CD4-positive, alpha-beta T cell treated with Interleukin-6 for 4 hours (primary cell): ENCODE results near the gene PGF.
"Not testable (repeated sequence)": the region's sequence is repeated elsewhere in the genome, so short reads cannot be mapped to it uniquely, and the experiment has no call there.

Experiments used
- DNase-seq: peaks from one replicate; pipeline ENCODE4 v3.0.0-alpha.2; 2020; ENCODE audit warnings: mixed read lengths

Gene PGF

GRCh38 chr14:74955229-74956026 lies at the start of gene PGF:
Gene PGF, minus strand, starts transcription at chr14:74955597. Its CDS starts 355 bp downstream, at chr14:74955242.
- peak; percentile 58 for DNase-seq

GRCh38 chr14:75003250-75004027 lies 48.0 kb upstream of the PGF start:
- DNase-seq: no peak

- peak; percentile 99 for DNase-seq
Observed at GRCh38 chr14:75002392-75003249, 47.2 kb upstream of the PGF start, which contains the start of gene EIF2B2. Gene EIF2B2, plus strand, starts transcription at chr14:75002921. Its CDS starts 70 bp downstream, at chr14:75002991.

- DNase-seq: no peak
Observed at GRCh38 chr14:75001899-75002298, 46.5 kb upstream of the PGF start.

GRCh38 chr14:75001261-75001660 lies 45.9 kb upstream of the PGF start:
- no peak for DNase-seq

- not testable (repeated sequence) for DNase-seq
Observed at GRCh38 chr14:74995781-74996180, 40.4 kb upstream of the PGF start.

GRCh38 chr14:74994182-74994581 lies 38.8 kb upstream of the PGF start:
- not testable (repeated sequence) for DNase-seq

GRCh38 chr14:74988993-74989392 lies 33.6 kb upstream of the PGF start:
- DNase-seq: no peak

GRCh38 chr14:74988131-74988530 lies 32.7 kb upstream of the PGF start:
- no peak for DNase-seq

GRCh38 chr14:74985806-74986205 lies 30.4 kb upstream of the PGF start:
- DNase-seq: no peak

GRCh38 chr14:74985028-74985310 lies 29.6 kb upstream of the PGF start:
- DNase-seq: no peak

- no peak for DNase-seq
Observed at GRCh38 chr14:74984236-74985027, 29.0 kb upstream of the PGF start.

- DNase-seq: no peak
Observed at GRCh38 chr14:74983343-74983742, 27.9 kb upstream of the PGF start.

- DNase-seq: no peak
Observed at GRCh38 chr14:74982661-74983060, 27.3 kb upstream of the PGF start.

GRCh38 chr14:74981833-74982232 lies 26.4 kb upstream of the PGF start:
- no peak for DNase-seq

GRCh38 chr14:74981462-74981782 lies 26.0 kb upstream of the PGF start:
- no peak for DNase-seq

- DNase-seq: no peak
Observed at GRCh38 chr14:74980731-74981461, 25.5 kb upstream of the PGF start.

- no peak for DNase-seq
Observed at GRCh38 chr14:74980398-74980730, 25.0 kb upstream of the PGF start.

- DNase-seq: no peak
Observed at GRCh38 chr14:74979442-74980397, 24.3 kb upstream of the PGF start.

- no peak for DNase-seq
Observed at GRCh38 chr14:74979029-74979428, 23.6 kb upstream of the PGF start.
